ENCODE measurements around the gene LRCOL1.
"Not testable (repeated sequence)": the region's sequence is repeated elsewhere in the genome, so short reads cannot be mapped to it uniquely, and the experiment has no call there.

Gene LRCOL1

GRCh38 chr12:132600048-132601032 lies 10.0 kb downstream of the LRCOL1 start:
- peak; percentile 34 to 41 for DNase-seq

GRCh38 chr12:132599502-132599901 lies 10.9 kb downstream of the LRCOL1 start:
- not testable (repeated sequence) for DNase-seq

GRCh38 chr12:132597333-132598316 lies 12.8 kb downstream of the LRCOL1 start:
- DNase-seq = no peak

- no peak for DNase-seq
These were observed 14.4 kb downstream of the LRCOL1 start for GRCh38 chr12:132596016-132596415.

GRCh38 chr12:132595183-132595582 lies 15.2 kb downstream of the LRCOL1 start:
- DNase-seq = no peak

GRCh38 chr12:132593938-132594358 lies 16.4 kb downstream of the LRCOL1 start:
- DNase-seq = peak in 1 of 2 donors; percentile 31

GRCh38 chr12:132593521-132593920 lies 16.9 kb downstream of the LRCOL1 start:
- DNase-seq = no peak

- no peak for DNase-seq
These were observed 17.3 kb downstream of the LRCOL1 start for GRCh38 chr12:132593071-132593470.

GRCh38 chr12:132592282-132592970 lies 18.0 kb downstream of the LRCOL1 start:
- DNase-seq = no peak

GRCh38 chr12:132591107-132591935 lies 19.1 kb downstream of the LRCOL1 start:
- no peak for DNase-seq

GRCh38 chr12:132588821-132589669 lies 21.3 kb downstream of the LRCOL1 start:
- DNase-seq = no peak

- no peak for DNase-seq
These were observed 22.1 kb downstream of the LRCOL1 start for GRCh38 chr12:132588319-132588718.

- DNase-seq = no peak
These were observed 22.6 kb downstream of the LRCOL1 start for GRCh38 chr12:132587781-132588180.

GRCh38 chr12:132586929-132587328 lies 23.5 kb downstream of the LRCOL1 start:
- no peak for DNase-seq

- no peak for DNase-seq
These were observed 25.2 kb downstream of the LRCOL1 start for GRCh38 chr12:132585177-132585576.

- DNase-seq = no peak
These were observed 26.0 kb downstream of the LRCOL1 start for GRCh38 chr12:132584429-132584828.

GRCh38 chr12:132583736-132584135 lies 26.6 kb downstream of the LRCOL1 start:
- DNase-seq = no peak

- no peak for DNase-seq
These were observed 27.0 kb downstream of the LRCOL1 start for GRCh38 chr12:132583411-132583710.

- no peak for DNase-seq
These were observed 27.6 kb downstream of the LRCOL1 start for GRCh38 chr12:132582582-132583410.

GRCh38 chr12:132582058-132582420 lies 28.3 kb downstream of the LRCOL1 start:
- DNase-seq = no peak
